Measurements from ENCODE around the gene INSYN2B.

The INSYN2B gene

DNA sequence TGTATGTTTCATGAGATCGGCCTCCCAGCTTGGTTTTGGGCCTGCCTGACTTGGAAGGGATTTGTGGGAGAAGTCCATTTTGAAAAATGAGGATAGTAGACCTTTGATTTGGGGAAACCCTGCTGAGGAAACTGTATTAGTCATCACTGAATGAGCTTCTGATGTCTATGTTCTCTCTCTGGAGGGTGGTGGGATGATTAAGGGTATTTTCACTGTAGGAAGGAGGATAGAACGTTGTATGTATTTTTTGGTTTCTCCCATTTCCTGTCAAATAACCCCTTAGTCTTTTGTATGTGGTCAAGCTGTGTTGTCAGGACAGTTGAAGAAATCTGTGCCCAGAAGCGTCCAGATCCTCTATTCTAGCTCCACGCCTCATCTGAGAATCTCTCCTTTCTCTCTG lies 151.9 kb downstream of the INSYN2B start:
- H3K79me2 ChIP-seq (ENCODE audit: low read length) = no peaks in the 10 kb centered on the region
- H3K27me3 ChIP-seq (replicated peaks; ENCODE audit: insufficient read depth, low read length) = no peaks in the 10 kb centered on the region
- H3K9ac ChIP-seq (ENCODE audit: low read length) = no peak overlapping the region
- DNase-seq = no peak
- no peak overlapping the region for H3K4me3 ChIP-seq (ENCODE audit: low read length)
- TF ChIP-seq CTCF (IDR thresholded peaks at IDR 0.05; ENCODE audit: low read length) = no peak
- TF ChIP-seq EZH2phosphoT487 (IDR thresholded peaks at IDR 0.05; ENCODE audit: low read length) = no peak
- no peak for TF ChIP-seq EZH2 (optimal IDR thresholded peaks at IDR 0.05; ENCODE audit: low read depth, low read length)
- no peaks in the 10 kb centered on the region for H4K20me1 ChIP-seq (ENCODE audit: insufficient read depth, low read length)
- H3F3A ChIP-seq (ENCODE audit: insufficient read depth, low read length) = no peaks in the 10 kb centered on the region
- H2AFZ ChIP-seq (ENCODE audit: low read length) = no peak overlapping the region
- no peaks in the 10 kb centered on the region for H3K9me3 ChIP-seq (replicated peaks; ENCODE audit: insufficient read depth, low read length)
- no peaks in the 10 kb centered on the region for H3K36me3 ChIP-seq (replicated peaks; ENCODE audit: insufficient read depth, low read length)
- H3K9me2 ChIP-seq (replicated peaks; ENCODE audit: insufficient read depth, low read length) = no peaks in the 10 kb centered on the region
- no peak overlapping the region for H3K27ac ChIP-seq (ENCODE audit: low read length)
- no peak overlapping the region for H3K4me2 ChIP-seq (ENCODE audit: low read depth, low read length)
- no peaks in the 10 kb centered on the region for H3K4me1 ChIP-seq (ENCODE audit: low read length)

GRCh38 chr5:169827769-169828168 lies 152.5 kb downstream of the INSYN2B start:
- Histone ChIP-seq H3K9me3 (replicated peaks; ENCODE audit: insufficient read depth, low read length) (no peaks in the 10 kb centered on the region), H3K4me2 (ENCODE audit: low read depth, low read length) (no peak overlapping the region), H3K4me3 (ENCODE audit: low read length) (no peak overlapping the region), H3K9me2 (replicated peaks; ENCODE audit: insufficient read depth, low read length) (no peaks in the 10 kb centered on the region), H3F3A (ENCODE audit: insufficient read depth, low read length) (no peaks in the 10 kb centered on the region), H3K36me3 (replicated peaks; ENCODE audit: insufficient read depth, low read length) (no peaks in the 10 kb centered on the region), H3K9ac (ENCODE audit: low read length) (no peak overlapping the region), H3K27me3 (replicated peaks; ENCODE audit: insufficient read depth, low read length) (no peaks in the 10 kb centered on the region), H3K79me2 (ENCODE audit: low read length) (no peaks in the 10 kb centered on the region), H3K4me1 (ENCODE audit: low read length) (no peaks in the 10 kb centered on the region), H3K27ac (ENCODE audit: low read length) (no peak overlapping the region), H4K20me1 (ENCODE audit: insufficient read depth, low read length) (no peaks in the 10 kb centered on the region), H2AFZ (ENCODE audit: low read length) (no peak overlapping the region)
- no peak for DNase-seq
- TF ChIP-seq EZH2phosphoT487 (IDR thresholded peaks at IDR 0.05; ENCODE audit: low read length) = no peak
- no peak for TF ChIP-seq CTCF (IDR thresholded peaks at IDR 0.05; ENCODE audit: low read length)
- TF ChIP-seq EZH2 (optimal IDR thresholded peaks at IDR 0.05; ENCODE audit: low read depth, low read length) = no peak

DNA sequence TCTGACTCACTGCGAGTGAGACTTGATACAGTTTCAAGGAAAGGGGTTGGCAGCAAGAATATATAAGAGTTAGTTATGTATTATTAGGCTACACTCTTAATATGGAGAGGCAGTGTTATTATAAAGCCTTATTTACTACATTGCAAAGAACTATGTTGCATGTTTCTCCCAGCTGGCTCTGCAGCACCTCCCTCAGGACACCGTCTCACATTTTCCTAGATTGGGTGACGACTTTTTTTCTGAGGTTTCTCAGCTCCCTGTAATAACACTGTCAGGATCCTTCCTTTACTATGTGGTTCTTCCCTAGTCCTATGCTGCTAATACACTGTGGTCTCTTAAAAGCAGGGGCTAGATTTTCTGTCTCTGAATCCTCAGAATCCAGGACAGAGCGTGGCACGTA lies 153.7 kb downstream of the INSYN2B start:
- no peak for DNase-seq
- Histone ChIP-seq H3K4me1 (ENCODE audit: low read length) (no peaks in the 10 kb centered on the region), H3K4me2 (ENCODE audit: low read depth, low read length) (no peak overlapping the region), H3K9me3 (replicated peaks; ENCODE audit: insufficient read depth, low read length) (no peaks in the 10 kb centered on the region), H3K9ac (ENCODE audit: low read length) (no peak overlapping the region), H3K9me2 (replicated peaks; ENCODE audit: insufficient read depth, low read length) (no peaks in the 10 kb centered on the region), H3K36me3 (replicated peaks; ENCODE audit: insufficient read depth, low read length) (no peaks in the 10 kb centered on the region), H4K20me1 (ENCODE audit: insufficient read depth, low read length) (no peaks in the 10 kb centered on the region), H2AFZ (ENCODE audit: low read length) (no peak overlapping the region), H3K27me3 (replicated peaks; ENCODE audit: insufficient read depth, low read length) (no peaks in the 10 kb centered on the region), H3F3A (ENCODE audit: insufficient read depth, low read length) (no peaks in the 10 kb centered on the region), H3K4me3 (ENCODE audit: low read length) (no peak overlapping the region), H3K27ac (ENCODE audit: low read length) (no peak overlapping the region), H3K79me2 (ENCODE audit: low read length) (no peaks in the 10 kb centered on the region)
- TF ChIP-seq EZH2phosphoT487 (IDR thresholded peaks at IDR 0.05; ENCODE audit: low read length) (no peak), CTCF (IDR thresholded peaks at IDR 0.05; ENCODE audit: low read length) (no peak), EZH2 (optimal IDR thresholded peaks at IDR 0.05; ENCODE audit: low read depth, low read length) (no peak)
